SKM-1 treated with dmso at 0.1 percent for 144 hours (cell line): ENCODE data around the gene AZGP1.
A peak's percentile ranks its signal among the peaks of the same experiment; 100 is the strongest.
"Not testable (repeated sequence)": the region's sequence is repeated elsewhere in the genome, so short reads cannot be mapped to it uniquely, and the experiment has no call there.

Source experiments
- DNase-seq: peaks from one replicate; lab custom pipeline; 2025; ENCODE audit not compliant: unreplicated experiment; lab: John Stamatoyannopoulos, UW

Gene AZGP1

DNA sequence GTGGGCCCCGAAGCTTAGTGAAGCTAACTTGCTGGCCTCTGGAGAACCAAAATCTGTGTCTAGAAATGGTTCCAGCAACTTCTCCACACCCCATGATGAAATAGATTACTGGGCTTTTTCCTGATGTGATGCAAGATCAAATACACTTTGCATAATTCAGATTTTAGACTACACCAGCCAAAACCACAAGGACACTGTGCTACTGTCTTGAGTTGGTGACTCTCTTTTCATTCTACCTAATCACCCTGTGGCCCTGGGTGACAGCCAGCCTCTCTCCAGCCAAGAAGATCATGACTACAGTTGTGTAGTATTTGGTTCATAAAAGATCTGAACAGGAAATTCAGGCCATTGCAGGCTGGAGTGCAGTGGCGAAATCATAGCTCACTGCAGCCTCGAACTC, 22.2 kb downstream of the AZGP1 start:
- DNase-seq: peak; percentile 35

DNA sequence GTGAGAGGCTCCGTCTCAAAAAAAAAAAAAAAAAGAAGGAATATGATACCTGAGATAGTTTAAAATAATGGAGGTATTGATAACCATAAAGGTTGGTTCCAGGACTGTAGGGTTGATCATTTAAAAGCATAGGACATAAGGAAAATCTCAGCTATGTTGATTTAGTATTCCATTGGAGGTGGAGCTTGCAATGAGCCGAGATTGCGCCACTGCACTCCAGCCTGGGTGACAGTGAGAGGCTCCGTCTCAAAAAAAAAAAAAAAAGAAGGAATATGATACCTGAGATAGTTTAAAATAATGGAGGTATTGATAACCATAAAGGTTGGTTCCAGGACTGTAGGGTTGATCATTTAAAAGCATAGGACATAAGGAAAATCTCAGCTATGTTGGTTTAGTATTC, 23.2 kb downstream of the AZGP1 start:
- DNase-seq: not testable (repeated sequence)

DNA sequence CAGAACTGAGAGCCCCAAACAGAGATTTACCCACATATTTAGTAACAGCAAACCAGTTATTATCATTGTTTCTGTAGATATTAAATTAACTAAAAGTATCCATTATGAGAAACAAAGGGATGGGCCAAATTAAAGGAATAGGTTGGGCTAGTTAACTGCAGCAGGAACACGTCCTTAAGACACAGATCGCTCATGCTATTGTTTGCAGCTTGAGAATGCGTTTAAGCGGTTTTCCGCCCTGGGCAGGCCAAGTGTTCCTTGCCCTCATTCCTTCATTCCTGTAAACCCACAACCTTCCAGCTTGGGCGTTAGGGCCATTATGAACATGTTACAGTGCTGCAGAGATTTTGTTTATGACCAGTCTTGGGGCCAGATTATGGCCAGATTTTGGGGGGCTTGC, 25.0 kb downstream of the AZGP1 start:
- DNase-seq: not testable (repeated sequence)

DNA sequence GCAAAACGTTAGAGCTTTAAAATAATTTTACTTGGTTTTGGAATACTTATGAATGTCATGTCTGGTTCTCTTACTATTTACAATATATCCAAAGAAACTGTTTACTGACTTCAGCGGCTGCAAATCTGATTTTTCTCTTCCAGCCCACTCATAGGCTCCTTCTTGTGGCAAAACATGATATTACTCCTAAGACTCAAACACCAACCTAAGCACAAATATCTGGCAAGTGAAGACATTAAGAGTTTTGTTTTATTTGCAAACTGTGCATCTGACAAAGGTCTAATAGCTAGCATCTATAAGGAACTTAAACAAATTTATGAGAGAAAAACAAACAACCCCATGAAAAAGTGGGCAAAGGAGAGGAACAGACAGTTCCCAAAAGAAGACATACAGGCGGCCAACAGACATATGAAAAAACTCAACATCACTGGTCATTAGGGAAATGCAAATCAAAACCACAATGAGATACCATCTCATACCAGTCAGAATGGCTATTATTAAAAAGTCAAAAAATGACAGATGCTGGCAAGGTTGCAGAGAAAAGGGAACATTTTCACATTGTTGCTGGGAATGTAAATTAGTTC, 26.1 kb downstream of the AZGP1 start:
- DNase-seq: no peak

GRCh38 chr7:99947608-99948007, 28.2 kb downstream of the AZGP1 start:
- no peak for DNase-seq

GRCh38 chr7:99944497-99945070, 31.2 kb downstream of the AZGP1 start:
- DNase-seq: no peak

DNA sequence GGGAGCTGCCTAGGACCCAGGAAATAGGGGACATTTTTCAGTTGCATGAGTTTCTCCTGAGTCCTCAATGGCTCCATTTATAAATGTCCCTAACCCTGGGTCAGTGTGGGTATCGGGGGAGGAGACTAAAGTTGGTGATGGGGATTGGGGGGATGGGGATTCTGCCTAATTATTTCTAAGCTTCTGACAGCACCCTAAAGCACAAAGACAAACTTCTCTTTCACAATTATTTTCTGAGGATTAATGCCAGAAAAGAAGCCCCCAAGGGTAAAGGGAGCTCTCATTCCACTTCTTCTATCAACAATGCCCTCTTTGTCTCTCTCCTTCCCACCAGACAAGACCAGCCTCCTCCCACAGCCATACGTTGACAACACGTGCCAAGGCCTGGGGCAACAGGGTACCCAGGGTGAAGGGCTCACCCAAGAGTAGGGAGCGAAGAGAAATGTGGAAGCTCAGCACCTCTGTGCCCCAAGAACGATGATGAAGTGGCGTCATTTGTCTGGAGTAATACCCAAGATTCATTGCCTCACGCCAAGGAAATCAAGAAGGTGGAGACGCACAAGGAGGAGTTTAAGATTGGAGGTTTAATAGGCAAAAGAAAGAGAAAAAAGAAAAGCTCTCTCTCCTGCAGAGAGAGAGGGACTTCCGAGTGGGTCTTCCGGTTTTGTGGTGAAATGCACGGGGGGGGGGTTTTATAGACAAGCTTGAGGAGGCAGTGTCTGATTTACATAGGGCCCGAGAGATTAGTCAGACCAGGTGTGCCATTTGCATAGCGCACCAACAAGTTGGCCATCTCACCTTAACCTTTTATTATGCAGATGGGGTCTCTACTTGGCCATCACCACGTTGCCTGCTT, 32.0 kb downstream of the AZGP1 start:
- no peak for DNase-seq

DNA sequence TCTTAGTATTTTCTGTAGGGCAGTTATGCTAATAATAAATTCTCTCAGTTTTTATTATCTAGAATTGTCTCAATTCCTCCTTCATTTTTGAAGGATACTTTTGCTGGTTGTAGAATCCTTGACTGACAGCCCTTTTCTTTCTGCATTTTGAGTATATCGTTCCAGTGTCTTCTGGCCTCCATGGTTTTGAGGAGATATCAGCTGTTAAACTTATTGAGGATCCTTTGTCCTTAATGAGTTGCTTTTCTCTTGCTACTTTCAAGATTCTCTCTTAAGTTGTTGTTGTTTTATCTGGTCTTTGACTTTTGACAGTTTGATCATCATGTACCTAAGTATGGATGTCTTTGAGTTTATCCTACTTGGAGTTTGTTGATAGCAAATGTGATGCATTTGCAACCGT, 37.5 kb downstream of the AZGP1 start:
- DNase-seq: no peak

- not testable (repeated sequence) for DNase-seq
Observed at GRCh38 chr7:99935009-99935408, 40.8 kb downstream of the AZGP1 start.

- no peak for DNase-seq
Observed at GRCh38 chr7:99930376-99930775, 45.5 kb downstream of the AZGP1 start.

GRCh38 chr7:99929730-99930053, 46.1 kb downstream of the AZGP1 start:
- DNase-seq: no peak

DNA sequence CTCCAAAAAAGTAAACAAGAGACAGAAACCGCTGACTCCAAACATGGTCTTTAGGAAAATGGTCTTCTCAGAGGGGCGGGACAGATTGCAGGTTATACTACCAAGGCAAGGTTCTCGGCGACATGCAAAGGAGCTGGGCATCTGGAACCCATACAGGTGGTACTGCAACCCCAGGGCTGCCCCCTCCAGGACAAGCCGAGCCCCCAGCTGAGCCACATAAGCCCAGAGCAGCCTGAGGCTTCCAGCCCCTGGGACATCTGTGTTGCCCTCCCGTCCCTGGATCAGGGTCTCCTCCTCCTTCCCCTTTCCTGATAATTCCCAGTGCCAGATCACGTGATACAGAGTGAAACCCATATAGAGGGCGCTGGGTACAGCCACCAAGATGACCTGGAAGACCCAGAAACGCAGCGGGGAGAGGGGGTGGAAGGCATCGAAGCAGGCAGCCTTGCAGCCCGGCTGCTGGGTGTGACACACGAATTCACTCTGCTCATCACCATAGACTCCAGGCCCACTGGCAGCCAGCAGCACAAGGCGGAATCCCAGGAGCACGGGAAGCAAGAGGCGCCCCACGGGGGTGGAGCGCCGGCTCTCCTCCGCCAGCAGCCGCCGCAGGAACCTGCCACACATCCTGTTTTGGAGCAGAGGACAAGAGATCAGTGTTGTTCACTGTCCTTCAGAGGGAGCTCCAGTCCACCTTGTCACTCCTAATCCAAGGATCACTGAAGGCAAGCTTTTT, 46.7 kb downstream of the AZGP1 start, which contains the start of gene GJC3:
TSS of gene GJC3 (minus strand) at position 627 of the 736 bp plus-strand sequence. CDS start at position 627, 0 bp downstream.
- DNase-seq: peak; percentile 41

- no peak for DNase-seq
Observed at GRCh38 chr7:99928188-99928587, 47.6 kb downstream of the AZGP1 start.

DNA sequence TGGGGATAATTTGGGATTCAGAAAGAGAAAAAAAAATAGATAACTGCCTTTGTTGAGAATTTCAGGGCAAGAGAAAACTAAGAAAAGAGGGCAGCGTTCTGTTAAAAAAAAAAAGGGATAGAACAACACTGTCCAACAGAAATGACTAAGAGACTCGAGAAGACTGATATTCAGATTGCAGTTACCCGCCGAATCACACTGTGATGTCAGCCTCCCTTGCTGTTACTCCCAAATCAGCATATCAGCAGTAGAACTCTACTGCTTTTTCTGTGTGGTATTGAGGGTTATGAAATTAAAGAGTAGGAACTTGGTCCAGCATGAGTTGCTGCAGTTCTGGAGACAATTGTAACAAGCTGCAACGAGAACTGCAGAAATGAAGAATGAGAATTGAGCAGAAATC, 48.3 kb downstream of the AZGP1 start:
- no peak for DNase-seq

DNA sequence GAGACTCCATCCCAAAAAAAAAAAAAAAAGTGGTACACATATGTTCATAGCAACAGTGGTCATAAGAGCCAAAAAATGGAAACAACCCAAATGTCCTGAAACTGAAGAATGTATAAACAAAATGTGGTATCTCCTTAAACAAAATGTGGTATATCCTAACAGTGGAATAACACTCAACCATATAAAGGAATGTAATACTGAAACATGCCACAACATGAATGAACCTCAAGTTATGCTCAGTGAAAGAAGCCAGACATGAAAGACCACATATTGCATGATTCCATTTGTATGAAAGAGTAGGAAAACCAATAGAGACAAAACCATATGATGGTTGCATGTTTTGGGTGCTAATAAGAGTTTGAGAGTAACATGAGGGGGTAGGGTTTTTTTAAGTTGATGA, 49.5 kb downstream of the AZGP1 start:
- no peak for DNase-seq

GRCh38 chr7:99923200-99923599, 52.6 kb downstream of the AZGP1 start:
- DNase-seq: no peak

GRCh38 chr7:99920149-99920548, 55.7 kb downstream of the AZGP1 start:
- DNase-seq: no peak

DNA sequence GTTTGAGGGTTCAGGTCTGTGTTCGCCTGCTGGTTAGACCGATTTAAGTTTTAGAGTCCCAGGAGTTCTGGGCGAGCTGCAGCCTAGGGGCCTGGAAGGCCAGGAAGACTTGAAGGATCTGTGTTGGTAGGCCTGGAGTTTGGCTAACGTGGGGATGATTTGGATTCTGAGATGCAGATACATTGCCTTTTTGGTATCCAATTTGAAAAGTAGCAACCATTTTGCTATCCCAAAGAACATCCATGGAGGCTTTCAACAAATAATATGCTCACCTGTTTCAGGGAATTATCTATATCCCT, 56.1 kb downstream of the AZGP1 start:
- DNase-seq: no peak

DNA sequence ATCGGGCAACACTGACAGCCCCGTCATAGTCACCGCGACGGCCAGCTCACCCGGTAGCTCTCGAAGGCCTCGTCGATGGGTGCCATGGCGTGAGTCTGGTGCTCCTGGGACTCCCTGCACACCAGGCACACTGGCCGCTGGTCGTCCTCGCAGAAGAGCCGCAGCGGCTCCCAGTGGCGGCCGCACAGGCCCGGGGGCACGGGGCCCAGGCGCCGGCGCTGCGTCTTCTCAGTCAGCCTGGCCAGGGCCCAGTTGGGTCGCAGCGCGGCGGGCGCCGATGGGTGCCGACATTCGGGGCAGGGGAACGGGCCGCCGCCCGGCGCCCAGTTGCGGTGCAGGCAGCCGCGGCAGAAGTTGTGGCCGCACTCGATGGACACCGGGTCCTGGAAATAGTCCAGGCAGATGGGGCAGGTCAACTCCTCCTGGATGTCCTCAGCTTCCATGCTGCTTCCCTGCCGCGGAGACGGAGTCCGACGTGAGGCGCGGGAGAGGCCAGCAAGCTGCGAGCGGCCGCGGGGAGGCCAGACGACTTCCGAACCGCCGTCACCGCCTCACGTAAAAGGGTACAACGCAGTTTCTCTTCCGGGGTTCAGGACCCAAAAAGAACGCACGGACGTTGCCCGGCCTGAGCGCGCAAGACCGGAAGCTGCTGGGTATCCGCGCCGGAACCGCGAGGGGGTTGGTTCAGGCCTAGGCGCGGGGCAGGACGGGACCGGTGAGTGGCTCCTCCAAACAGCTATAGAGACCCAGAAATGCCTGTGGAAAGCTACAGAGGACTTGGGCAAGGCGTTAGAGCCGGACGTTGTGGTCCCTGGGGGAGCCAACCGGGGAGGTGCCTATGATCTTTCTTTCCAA, 56.6 kb downstream of the AZGP1 start, which contains the start of gene TRIM4:
TSS of gene TRIM4 (minus strand) at position 572 of the 855 bp plus-strand sequence. CDS start at position 443, 129 bp downstream.
- DNase-seq: peak; percentile 94
